GM08714 (cell line): ENCODE measurements around the gene VSTM2B.

ENCODE experiments used
- H3K4me3 ChIP-seq: fragments of 200-500 bp; sonication (Bioruptor generic); 2 replicates; pipeline ENCODE4 v1.5.1; 2014; ENCODE audit warnings: mild to moderate bottlenecking, low read length, inconsistent platforms
- ZNF274 ChIP-seq: IDR thresholded peaks from 2 replicates; pipeline ENCODE4 v1.6.1; 2012; ENCODE audit warnings: mild to moderate bottlenecking, low read depth, low read length

The VSTM2B gene

DNA sequence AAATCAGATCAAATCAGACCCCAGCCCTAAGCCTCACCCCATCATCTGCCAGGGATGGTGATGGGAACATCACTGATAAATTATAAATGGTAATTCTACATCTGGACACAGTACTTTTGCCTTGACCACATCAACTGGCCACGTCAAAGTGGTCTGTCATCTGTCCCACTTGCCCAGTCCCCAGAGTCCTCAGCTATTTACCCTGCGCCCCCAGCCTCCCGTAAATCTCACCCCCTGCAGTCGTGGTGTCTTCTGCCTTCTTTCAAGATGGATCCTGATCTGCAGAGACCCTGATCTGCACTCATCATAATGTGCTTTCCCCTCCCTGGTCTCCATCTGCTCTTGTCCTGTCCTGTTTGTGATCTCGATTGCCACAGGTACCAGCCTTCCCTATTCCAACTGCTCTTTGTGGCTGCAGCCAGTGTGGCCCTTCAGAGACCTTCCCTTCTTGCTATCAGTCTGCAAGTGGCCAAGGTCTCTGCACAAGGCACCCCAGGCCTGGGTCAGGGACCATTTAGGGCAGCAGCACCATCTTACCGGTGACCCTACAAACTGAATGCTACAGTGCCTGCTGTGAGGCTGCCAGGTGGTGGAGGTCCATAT, 53.6 kb downstream of the VSTM2B start:
- TF ChIP-seq ZNF274, result no peak
- no peak overlapping the region for H3K4me3 ChIP-seq

DNA sequence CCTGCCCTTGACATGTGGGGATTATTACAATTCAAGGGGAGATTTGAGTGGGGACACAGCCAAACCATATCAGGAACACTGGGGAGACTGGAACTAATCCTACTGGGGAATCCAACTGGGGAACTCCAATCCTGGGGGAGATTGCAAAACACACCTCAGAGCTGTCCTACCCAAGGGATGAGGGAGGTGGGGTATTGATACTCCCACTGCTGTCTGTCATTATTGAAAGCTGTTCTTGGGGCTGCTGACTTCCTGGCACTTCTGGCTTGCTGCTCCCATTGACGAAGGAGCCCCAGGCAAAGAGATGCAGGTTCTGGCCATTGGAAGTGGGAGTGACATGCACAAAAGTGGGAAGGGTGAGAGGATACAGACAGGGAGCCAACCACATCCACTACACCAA, 55.6 kb downstream of the VSTM2B start:
- no peak overlapping the region for H3K4me3 ChIP-seq
- TF ChIP-seq ZNF274, result no peak

DNA sequence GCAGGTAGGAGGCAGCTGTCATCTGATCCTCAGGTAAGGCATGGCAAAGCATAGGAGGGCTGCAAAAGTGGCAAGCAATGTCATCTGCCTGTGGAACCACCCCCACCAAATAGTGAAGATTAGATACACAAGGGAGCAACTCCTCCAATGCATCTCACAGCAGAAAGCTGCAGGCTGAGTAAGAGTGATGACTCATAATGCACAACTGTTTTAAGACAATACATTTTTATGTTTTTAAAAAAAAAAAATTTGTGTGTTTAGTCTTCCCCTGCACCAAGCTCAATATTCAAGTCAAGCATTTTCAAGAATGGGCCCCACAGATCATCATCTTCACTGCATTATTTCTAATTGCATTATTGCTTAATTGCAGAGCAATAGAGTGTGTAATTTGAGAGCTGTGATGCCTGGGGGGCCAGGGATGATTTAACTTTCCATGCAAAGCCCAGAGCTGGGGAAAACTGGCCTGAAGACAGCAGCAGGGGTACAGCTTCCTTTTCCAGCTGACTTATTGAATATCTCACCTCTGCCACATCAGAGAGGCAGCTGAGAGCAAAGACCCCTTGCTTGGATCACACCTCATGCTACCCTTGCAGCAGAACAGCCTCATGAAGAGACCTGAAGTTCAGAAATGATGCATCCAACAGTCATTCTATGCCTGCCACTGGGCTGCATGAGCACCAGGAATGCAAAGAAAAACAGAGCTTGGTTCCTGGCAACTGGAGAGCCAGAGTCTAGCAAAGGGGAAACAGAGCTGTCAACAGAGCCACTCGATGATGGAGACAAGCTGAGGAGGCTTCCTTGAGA, 57.6 kb downstream of the VSTM2B start:
- no peak for TF ChIP-seq ZNF274
- H3K4me3 ChIP-seq, result no peak overlapping the region

DNA sequence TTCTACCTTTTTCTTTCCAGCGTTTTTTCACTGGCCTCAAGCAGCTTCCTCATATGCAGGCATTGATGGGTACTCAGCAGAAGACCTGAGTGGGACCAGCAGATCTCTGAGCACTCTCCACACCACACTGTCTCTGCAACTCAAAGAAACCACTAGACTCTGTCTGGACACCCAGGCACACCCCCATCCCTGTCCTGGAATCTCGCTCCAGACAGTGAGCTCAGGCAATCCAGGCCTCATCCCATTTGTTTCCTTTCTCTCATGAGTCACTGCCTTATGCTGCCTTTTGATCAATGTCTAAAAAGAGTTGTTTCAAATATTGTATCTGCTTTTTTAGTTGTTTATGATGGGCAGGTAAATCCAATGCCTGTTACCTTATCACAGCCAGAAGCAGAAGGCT, 60.6 kb downstream of the VSTM2B start:
- no peak for TF ChIP-seq ZNF274
- no peak overlapping the region for H3K4me3 ChIP-seq

DNA sequence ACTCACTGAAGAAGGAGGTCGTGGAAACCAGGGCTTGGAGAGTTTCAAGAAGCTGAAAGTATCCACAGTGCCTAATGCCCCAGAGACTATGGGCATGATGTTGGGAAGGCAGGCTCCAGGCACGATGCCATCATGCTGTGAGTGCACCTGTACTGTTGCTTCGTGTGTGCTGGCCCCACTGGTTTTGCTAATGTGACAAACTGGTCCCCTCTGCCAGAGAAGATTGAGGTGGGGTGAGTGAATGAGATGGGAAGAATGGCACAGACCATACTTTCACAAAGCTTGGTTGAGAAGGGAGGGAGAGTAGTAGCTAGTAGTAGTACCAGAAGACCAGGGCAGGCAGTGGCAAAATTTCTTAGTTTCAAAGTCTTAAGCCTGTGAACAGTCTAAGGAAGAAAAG, 61.3 kb downstream of the VSTM2B start:
- TF ChIP-seq ZNF274, result no peak
- H3K4me3 ChIP-seq, result no peak overlapping the region

DNA sequence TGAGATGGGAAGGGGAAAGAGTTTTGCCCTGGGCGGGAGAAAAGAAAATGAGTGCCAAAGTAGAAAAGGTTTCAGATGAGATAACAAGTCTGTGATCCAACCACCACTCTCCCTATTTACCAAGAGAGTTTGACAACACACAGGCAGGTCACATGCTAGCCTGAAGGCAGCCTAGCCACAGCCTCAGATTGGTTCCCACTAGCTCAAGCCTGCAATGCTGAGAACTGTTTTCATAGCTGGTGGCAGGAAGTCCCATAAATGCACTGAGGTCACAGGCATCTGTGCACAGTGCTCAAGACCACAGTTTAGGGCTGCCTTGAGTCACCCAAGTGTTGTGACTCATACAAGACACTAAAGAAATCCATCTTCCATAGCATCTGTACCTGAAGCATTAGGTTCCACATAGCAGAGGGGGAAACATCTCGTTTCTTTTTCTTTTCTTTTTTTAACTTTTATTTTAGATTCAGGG, 61.8 kb downstream of the VSTM2B start:
- TF ChIP-seq ZNF274, result no peak
- no peak overlapping the region for H3K4me3 ChIP-seq

DNA sequence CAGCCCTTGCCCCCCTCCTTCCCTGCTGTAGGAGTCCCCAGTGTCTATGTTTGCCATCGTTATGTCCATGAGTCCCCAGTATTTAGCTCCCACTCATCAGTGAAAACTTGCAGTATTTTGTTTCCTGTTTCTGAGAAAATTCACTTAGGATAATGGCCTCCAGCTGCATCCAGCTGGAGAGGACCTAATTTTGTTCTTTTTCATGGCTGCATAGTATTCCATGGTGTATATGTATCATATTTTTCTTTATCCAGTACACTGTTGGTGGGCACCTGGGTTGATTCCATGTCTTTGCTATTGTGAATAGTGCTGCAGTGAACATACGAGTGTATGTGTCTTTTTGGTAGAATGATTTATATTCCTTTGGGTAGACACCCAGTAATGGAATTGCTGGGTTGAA, 62.3 kb downstream of the VSTM2B start:
- no peak for TF ChIP-seq ZNF274
- no peak overlapping the region for H3K4me3 ChIP-seq

DNA sequence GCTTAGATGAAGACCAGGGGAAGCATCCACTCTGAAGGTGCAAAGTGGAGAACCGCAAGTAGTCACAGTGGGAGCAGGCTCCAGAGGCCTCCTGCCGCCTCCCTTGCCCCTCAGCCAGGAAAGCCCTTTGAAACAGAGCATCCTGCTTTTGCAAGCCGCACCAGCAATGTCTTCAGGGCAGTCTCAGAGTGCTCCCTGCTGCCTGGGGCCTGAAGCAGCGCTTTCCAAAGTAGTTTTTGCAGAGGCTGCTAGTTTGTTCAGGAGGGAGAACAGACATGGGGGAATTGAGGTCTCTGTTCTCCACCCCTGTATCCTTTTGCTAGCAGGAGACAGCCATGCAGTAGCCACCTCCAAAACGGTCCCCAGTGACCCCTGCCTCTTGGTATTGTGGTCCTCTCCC, 64.5 kb downstream of the VSTM2B start:
- no peak for TF ChIP-seq ZNF274
- no peak overlapping the region for H3K4me3 ChIP-seq

DNA sequence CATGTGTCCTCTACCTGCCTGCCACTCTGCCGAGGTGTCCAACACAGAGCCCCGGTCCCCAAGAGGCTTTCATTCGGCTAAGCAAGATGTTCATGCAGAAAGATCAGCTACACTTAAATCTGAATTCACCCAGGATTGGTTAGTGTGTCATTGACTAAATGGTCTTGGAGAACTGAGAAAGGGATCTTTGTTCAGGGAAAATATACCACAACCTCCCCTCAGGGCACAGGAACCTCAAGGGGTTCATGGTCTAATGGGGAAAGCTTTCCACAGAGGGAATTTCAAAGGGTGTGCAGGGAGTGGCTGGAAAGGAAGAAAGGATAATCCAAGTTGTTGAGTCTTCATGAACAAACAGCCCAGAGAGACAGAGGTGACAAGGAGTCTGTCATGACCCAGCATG, 65.9 kb downstream of the VSTM2B start:
- TF ChIP-seq ZNF274, result no peak
- no peak overlapping the region for H3K4me3 ChIP-seq

DNA sequence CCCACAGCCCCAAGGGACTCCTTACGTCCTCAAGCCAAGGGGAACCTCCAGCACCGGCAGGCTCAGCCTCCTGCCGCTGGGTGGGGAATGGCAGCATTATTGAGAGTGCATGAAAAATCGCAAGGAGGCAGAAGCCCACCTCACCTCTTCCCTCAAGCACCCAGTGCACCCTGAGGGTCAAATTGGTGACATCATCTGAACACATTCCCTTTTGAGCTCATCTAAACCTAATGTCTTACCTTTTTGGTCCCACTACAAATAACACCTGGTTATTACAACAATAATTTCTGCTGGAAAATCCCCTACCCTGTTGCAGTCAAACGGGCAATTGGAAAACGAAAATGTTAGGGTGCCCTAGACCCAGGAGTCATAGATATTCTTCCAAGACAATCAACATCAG, 68.1 kb downstream of the VSTM2B start:
- no peak for TF ChIP-seq ZNF274
- H3K4me3 ChIP-seq, result no peak overlapping the region

DNA sequence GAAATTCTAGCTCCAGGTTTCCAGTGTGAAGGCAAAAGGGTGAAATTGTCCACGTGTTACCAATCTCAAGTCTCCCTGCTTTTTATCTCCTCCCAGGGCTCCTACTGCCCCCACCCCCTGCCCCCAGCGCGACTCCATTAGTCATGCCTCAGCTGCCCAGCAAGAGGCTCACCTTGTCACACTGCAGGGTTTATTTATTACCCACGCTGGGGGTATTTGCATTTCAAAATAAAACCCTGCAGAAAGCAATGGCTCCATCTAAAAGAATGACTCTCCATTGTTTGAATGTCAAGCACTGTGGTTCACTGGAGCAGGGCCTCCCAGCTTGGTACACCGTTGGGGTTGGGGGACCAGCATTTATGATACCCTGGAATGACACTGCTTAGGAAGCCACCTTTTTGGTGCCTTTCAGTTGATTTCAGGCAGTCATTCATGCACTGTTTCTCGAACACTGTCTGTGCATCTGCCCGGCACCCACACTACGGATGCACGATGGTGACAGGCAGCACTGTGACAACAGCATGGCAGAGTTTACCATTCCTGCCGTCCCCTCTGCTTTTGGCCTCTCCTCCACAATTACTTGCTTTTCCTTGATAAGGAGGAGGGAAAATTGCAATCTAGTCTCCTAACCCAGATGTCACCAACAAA, 70.4 kb downstream of the VSTM2B start:
- H3K4me3 ChIP-seq, result no peak overlapping the region
- TF ChIP-seq ZNF274, result no peak

DNA sequence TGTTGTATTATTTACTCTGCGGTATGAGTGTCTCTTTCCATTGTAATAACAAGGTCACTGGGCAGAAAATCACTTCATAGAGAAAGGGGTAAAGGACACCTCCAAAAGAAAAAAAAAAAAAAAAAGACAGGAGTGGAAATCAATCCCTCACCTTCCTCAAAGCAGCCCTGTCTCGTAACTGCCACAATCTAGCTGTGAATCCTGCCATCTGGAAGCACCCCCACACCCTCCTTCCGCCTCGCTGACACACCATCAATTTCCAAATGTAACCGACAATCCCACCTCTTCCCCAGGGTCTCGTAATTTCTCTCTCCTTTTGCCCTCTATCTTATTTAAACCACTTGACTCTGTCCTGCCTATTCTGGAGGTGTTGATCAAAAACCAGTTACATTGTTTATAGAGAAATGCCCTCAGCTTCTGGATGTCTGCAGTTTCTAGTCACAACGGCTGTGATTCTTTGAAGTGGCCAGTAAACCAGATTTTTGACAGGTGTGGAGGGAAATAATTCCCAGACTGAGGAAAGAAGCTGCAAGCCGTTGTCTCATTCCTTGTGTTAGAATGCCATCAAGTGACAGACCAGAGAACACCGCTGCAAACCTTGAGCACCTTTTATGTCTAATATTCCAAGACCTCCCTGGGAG, 71.2 kb downstream of the VSTM2B start:
- no peak for TF ChIP-seq ZNF274

DNA sequence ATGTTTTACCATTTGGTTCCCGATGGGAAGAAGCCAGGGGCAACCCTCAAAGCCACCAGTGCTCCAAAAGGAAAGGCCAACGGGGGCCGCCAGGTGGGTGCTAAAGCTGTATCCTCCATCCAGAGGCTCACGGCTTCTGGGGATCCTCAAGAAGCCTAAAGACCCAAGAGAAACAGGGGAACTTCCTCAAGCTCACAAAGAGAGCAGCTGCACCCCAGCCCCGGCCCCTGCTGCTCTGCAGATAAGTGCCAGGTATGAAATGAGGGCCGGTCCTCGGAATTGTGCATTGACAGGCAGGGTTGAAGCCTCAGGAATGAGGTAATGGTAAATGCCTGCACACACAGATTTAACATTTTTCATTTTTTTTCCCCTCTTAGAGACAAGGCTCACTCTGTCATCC, 72.2 kb downstream of the VSTM2B start:
- no peak overlapping the region for H3K4me3 ChIP-seq
- no peak for TF ChIP-seq ZNF274

More for the DNA sequence above, 71.2 kb downstream of the VSTM2B start:
- H3K4me3 ChIP-seq, result no peak overlapping the region

DNA sequence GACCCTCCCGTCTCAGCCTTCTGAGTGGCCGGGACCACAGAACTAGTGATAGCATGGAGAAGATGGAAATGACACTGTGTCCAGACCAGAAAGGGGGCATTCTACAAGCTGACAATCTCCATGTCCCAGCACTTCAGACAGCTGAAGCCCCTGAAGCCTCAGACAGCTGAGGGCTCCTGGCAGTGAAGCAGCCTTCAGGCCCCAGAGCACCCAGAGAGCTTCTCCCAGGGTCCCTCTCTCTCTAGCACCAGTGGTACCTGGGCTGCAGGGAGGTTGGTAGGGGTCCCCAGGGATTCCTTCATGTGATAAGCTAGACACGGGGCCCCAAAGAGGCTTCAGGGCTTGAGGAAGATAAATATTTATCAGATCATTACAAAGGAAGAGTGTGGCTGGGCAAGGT, 72.7 kb downstream of the VSTM2B start:
- H3K4me3 ChIP-seq, result no peak overlapping the region
- TF ChIP-seq ZNF274, result no peak
